ENCODE results near the gene CAB39. TPM values are rescaled to one million over a fixed set of nuclear protein-coding genes. Genes with fewer than 3 reads are reported as not detected.

The CAB39 gene
- total RNA-seq, 1 experiment from 2014 or later, result 39.9 TPM

DNA sequence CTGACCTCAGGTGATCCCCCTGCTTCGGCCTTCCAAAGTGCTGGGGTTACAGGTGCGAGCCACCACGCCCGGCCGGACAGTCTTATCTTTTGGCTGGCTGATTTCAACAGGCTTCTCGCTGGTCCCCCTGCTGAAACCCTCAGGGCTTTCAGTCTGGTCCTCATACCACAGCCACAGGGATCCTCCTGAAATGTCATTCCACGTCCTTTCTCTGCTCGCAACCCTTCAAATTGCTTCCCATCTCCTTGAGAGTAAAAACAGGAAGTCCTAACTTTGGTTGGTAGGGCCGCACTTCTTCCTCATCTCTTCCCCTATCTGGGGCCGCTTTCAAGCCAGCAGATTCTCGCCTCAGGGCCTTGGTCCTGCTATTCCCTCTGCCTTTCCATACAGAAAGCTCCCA is 1.4 kb upstream of the CAB39 start:
- H3K36me3 ChIP-seq (ENCODE audit: control insufficient read depth, insufficient read depth, low read length), result no peaks in the 10 kb centered on the region; the same call in 1 of the 2 replicates
- intact Hi-C loops (cut with micrococcal nuclease; ENCODE audit: unreplicated experiment), result loop anchor here (10.0 kb wide), 1 partner anchor 84 kb away; no protein-coding TSS in a partner anchor
- BruUV-seq (replicated peaks), result no TSS peak
- no peaks in the 10 kb centered on the region for H3K27me3 ChIP-seq (ENCODE audit: control insufficient read depth, insufficient read depth, low read length)
- no peak overlapping the region for H3K4me3 ChIP-seq (ENCODE audit: low read depth in 2 of 2, low read length in 2 of 2)
- no peaks in the 10 kb centered on the region for H3K9me3 ChIP-seq (ENCODE audit: control insufficient read depth, insufficient read depth, low read depth, low read length)
- no peak overlapping the region for H3K27ac ChIP-seq (ENCODE audit: low read length)
- no peak for ATAC-seq
- TF ChIP-seq, protein P1, sequence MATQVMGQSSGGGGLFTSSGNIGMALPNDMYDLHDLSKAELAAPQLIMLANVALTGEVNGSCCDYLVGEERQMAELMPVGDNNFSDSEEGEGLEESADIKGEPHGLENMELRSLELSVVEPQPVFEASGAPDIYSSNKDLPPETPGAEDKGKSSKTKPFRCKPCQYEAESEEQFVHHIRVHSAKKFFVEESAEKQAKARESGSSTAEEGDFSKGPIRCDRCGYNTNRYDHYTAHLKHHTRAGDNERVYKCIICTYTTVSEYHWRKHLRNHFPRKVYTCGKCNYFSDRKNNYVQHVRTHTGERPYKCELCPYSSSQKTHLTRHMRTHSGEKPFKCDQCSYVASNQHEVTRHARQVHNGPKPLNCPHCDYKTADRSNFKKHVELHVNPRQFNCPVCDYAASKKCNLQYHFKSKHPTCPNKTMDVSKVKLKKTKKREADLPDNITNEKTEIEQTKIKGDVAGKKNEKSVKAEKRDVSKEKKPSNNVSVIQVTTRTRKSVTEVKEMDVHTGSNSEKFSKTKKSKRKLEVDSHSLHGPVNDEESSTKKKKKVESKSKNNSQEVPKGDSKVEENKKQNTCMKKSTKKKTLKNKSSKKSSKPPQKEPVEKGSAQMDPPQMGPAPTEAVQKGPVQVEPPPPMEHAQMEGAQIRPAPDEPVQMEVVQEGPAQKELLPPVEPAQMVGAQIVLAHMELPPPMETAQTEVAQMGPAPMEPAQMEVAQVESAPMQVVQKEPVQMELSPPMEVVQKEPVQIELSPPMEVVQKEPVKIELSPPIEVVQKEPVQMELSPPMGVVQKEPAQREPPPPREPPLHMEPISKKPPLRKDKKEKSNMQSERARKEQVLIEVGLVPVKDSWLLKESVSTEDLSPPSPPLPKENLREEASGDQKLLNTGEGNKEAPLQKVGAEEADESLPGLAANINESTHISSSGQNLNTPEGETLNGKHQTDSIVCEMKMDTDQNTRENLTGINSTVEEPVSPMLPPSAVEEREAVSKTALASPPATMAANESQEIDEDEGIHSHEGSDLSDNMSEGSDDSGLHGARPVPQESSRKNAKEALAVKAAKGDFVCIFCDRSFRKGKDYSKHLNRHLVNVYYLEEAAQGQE (IDR thresholded peaks at IDR 0.05; ENCODE audit: insufficient read depth in 1 of 2, low read depth in 2 of 2, low read length in 1 of 2), result no peak
- TF ChIP-seq SIN3A (IDR thresholded peaks at IDR 0.05; ENCODE audit: borderline replicate concordance, insufficient read depth, low read depth, low read length) (no peak), TCF7L2 (IDR thresholded peaks at IDR 0.05; ENCODE audit: low read depth, low read length) (no peak), POLR2AphosphoS5 (IDR thresholded peaks at IDR 0.05; ENCODE audit: low read depth, low read length) (no peak)
- TF ChIP-seq, protein P2, sequence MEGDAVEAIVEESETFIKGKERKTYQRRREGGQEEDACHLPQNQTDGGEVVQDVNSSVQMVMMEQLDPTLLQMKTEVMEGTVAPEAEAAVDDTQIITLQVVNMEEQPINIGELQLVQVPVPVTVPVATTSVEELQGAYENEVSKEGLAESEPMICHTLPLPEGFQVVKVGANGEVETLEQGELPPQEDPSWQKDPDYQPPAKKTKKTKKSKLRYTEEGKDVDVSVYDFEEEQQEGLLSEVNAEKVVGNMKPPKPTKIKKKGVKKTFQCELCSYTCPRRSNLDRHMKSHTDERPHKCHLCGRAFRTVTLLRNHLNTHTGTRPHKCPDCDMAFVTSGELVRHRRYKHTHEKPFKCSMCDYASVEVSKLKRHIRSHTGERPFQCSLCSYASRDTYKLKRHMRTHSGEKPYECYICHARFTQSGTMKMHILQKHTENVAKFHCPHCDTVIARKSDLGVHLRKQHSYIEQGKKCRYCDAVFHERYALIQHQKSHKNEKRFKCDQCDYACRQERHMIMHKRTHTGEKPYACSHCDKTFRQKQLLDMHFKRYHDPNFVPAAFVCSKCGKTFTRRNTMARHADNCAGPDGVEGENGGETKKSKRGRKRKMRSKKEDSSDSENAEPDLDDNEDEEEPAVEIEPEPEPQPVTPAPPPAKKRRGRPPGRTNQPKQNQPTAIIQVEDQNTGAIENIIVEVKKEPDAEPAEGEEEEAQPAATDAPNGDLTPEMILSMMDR (IDR thresholded peaks at IDR 0.05), result no peak
- in situ Hi-C loops (cut with HindIII; ENCODE audit: low pct_unique_long_range_greater_than_20kb, low sequenced_read_pairs), result no loop called here
- no peak for DNase-seq (ENCODE audit: low read depth, low spot score)
- POLR2A ChIA-PET, result interaction anchor here (0.7 kb wide), 1 partner anchor 32 kb away, joined by 11 read pairs; no protein-coding TSS in a partner anchor
- CTCF ChIA-PET, result no interaction called here
- peaks cover 9% of the 10 kb centered on the region; the same call in 1 of the 2 replicates for H3K4me1 ChIP-seq (ENCODE audit: control insufficient read depth, insufficient read depth, low read length)

- TF ChIP-seq POLR2AphosphoS5 (IDR thresholded peaks at IDR 0.05; ENCODE audit: low read depth, low read length), result no peak
- TF ChIP-seq, protein P1 (IDR thresholded peaks at IDR 0.05; ENCODE audit: insufficient read depth in 1 of 2, low read depth in 2 of 2, low read length in 1 of 2), result no peak
- TF ChIP-seq SIN3A (IDR thresholded peaks at IDR 0.05; ENCODE audit: borderline replicate concordance, insufficient read depth, low read depth, low read length), result peak; percentile 44; the same call in 1 of the 2 replicates
- DNase-seq (ENCODE audit: low read depth, low spot score), result no peak
- no peaks in the 10 kb centered on the region for H3K27me3 ChIP-seq (ENCODE audit: control insufficient read depth, insufficient read depth, low read length)
- no peaks in the 10 kb centered on the region; the same call in 1 of the 2 replicates for H3K36me3 ChIP-seq (ENCODE audit: control insufficient read depth, insufficient read depth, low read length)
- ChIA-PET POLR2A (no interaction called here), CTCF (no interaction called here)
- in situ Hi-C loops (cut with HindIII; ENCODE audit: low pct_unique_long_range_greater_than_20kb, low sequenced_read_pairs), result no loop called here
- BruUV-seq (replicated peaks), result no TSS peak
- H3K4me1 ChIP-seq (ENCODE audit: control insufficient read depth, insufficient read depth, low read length), result peaks cover 17% of the 10 kb centered on the region
- H3K4me3 ChIP-seq (ENCODE audit: low read depth in 2 of 2, low read length in 2 of 2), result peak overlapping the region; percentile 82 to 88
- H3K27ac ChIP-seq (ENCODE audit: low read length), result peak overlapping the region; percentile 78
- H3K9me3 ChIP-seq (ENCODE audit: control insufficient read depth, insufficient read depth, low read depth, low read length), result no peaks in the 10 kb centered on the region
- intact Hi-C loops (cut with micrococcal nuclease; ENCODE audit: unreplicated experiment), result loop anchor here (10.0 kb wide), 1 partner anchor 81 kb away; no protein-coding TSS in a partner anchor
- ATAC-seq, result peak; percentile 24
These were observed 891 bp downstream of the CAB39 start for GRCh38 chr2:230713331-230714135.
